Measurements from ENCODE around the gene CHML.

Gene CHML

DNA sequence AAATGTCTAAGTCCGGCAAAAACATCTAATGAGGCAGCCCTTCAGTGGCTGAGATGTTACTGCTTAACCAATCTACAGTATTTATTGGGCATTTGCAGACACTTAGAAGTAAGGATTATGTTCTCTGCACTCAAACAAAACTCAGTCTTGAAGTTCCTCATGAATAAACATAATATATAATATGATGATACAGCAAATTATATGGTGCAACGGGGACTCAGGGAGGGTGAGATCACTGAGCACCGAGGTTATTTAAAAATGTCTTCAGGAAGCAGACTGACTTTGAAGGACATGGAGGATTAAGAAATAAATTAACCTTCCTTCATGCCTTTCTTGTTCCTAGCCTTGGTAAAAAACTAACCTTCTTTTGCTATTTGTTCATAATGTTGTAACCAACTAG lies 39.8 kb upstream of the CHML start:
- CTCF ChIA-PET = interaction anchor here (1.1 kb wide), 1 partner anchor 9 kb away, joined by 3 read pairs; no protein-coding TSS in a partner anchor
- H3K4me3 ChIP-seq (ENCODE audit: low read depth, low read length) = no peak overlapping the region
- H3K9me3 ChIP-seq (ENCODE audit: control insufficient read depth, insufficient read depth, low read depth, low read length) = no peaks in the 10 kb centered on the region
- peaks cover 4% of the 10 kb centered on the region for H3K4me1 ChIP-seq (ENCODE audit: control insufficient read depth, insufficient read depth, low read length)
- no peaks in the 10 kb centered on the region for H3K36me3 ChIP-seq (ENCODE audit: control insufficient read depth in 2 of 2, insufficient read depth in 1 of 2, low read length in 2 of 2)
- no peak overlapping the region for H3K27ac ChIP-seq (ENCODE audit: extremely low read depth, low read depth, low read length)
- TF ChIP-seq ZNF138 (tag by site-specific recombination; IDR thresholded peaks at IDR 0.05; ENCODE audit: borderline replicate concordance) (no peak), ZNF621 (tag by site-specific recombination; IDR thresholded peaks at IDR 0.05) (no peak), ZNF707 (tag by site-specific recombination; IDR thresholded peaks at IDR 0.05) (no peak), ZNF169 (tag by site-specific recombination; IDR thresholded peaks at IDR 0.05) (no peak), KLF9 (tag by site-specific recombination; IDR thresholded peaks at IDR 0.05; ENCODE audit: low read depth) (no peak), ZBTB8A (tag by site-specific recombination; IDR thresholded peaks at IDR 0.05) (no peak)
- TF ChIP-seq, protein P1, sequence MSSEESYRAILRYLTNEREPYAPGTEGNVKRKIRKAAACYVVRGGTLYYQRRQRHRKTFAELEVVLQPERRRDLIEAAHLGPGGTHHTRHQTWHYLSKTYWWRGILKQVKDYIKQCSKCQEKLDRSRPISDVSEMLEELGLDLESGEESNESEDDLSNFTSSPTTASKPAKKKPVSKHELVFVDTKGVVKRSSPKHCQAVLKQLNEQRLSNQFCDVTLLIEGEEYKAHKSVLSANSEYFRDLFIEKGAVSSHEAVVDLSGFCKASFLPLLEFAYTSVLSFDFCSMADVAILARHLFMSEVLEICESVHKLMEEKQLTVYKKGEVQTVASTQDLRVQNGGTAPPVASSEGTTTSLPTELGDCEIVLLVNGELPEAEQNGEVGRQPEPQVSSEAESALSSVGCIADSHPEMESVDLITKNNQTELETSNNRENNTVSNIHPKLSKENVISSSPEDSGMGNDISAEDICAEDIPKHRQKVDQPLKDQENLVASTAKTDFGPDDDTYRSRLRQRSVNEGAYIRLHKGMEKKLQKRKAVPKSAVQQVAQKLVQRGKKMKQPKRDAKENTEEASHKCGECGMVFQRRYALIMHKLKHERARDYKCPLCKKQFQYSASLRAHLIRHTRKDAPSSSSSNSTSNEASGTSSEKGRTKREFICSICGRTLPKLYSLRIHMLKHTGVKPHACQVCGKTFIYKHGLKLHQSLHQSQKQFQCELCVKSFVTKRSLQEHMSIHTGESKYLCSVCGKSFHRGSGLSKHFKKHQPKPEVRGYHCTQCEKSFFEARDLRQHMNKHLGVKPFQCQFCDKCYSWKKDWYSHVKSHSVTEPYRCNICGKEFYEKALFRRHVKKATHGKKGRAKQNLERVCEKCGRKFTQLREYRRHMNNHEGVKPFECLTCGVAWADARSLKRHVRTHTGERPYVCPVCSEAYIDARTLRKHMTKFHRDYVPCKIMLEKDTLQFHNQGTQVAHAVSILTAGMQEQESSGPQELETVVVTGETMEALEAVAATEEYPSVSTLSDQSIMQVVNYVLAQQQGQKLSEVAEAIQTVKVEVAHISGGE (tag by site-specific recombination; conservative IDR thresholded peaks at IDR 0.05; ENCODE audit: low read depth) = no peak
- TF ChIP-seq, protein P2, sequence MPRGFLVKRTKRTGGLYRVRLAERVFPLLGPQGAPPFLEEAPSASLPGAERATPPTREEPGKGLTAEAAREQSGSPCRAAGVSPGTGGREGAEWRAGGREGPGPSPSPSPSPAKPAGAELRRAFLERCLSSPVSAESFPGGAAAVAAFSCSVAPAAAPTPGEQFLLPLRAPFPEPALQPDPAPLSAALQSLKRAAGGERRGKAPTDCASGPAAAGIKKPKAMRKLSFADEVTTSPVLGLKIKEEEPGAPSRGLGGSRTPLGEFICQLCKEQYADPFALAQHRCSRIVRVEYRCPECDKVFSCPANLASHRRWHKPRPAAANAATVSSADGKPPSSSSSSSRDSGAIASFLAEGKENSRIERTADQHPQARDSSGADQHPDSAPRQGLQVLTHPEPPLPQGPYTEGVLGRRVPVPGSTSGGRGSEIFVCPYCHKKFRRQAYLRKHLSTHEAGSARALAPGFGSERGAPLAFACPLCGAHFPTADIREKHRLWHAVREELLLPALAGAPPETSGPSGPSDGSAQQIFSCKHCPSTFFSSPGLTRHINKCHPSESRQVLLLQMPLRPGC (tag by site-specific recombination; IDR thresholded peaks at IDR 0.05) = no peak
- POLR2A ChIA-PET = no interaction called here

DNA sequence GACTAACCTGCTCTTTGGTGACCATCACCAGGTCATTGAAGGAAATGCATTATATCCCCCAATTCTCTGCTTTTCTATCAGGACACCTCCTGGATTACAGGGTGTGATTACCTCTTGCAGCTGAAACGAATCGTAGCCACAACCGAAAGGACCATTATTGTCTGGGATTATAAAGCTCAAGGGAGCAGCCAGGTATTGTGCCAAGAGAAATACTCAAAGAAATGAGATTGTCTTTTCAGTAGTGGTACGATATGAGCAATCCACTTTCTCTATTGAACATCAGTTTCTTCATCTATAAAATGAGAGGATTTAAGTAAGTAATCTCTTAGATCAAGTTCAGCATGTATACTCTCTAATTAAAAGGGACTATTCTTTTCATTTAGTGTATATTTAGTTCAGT lies 39.2 kb upstream of the CHML start:
- Histone ChIP-seq H3K36me3 (ENCODE audit: control insufficient read depth in 2 of 2, insufficient read depth in 1 of 2, low read length in 2 of 2) (no peaks in the 10 kb centered on the region), H3K27ac (ENCODE audit: extremely low read depth, low read depth, low read length) (no peak overlapping the region), H3K9me3 (ENCODE audit: control insufficient read depth, insufficient read depth, low read depth, low read length) (no peaks in the 10 kb centered on the region), H3K4me3 (ENCODE audit: low read depth, low read length) (no peak overlapping the region), H3K4me1 (ENCODE audit: control insufficient read depth, insufficient read depth, low read length) (peaks cover 4% of the 10 kb centered on the region)
- CTCF ChIA-PET = interaction anchor here (1.1 kb wide), 1 partner anchor 9 kb away, joined by 3 read pairs; no protein-coding TSS in a partner anchor
- POLR2A ChIA-PET = no interaction called here
- TF ChIP-seq KLF8 (tag by site-specific recombination; IDR thresholded peaks at IDR 0.05) (no peak), ZNF555 (tag by site-specific recombination; conservative IDR thresholded peaks at IDR 0.05) (no peak), KLF16 (tag by site-specific recombination; IDR thresholded peaks at IDR 0.05) (no peak), SALL2 (tag by site-specific recombination; IDR thresholded peaks at IDR 0.05; ENCODE audit: borderline replicate concordance) (no peak), PRDM1 (tag by site-specific recombination; IDR thresholded peaks at IDR 0.05) (no peak), ZBTB8A (tag by site-specific recombination; IDR thresholded peaks at IDR 0.05) (no peak), ZNF707 (tag by site-specific recombination; IDR thresholded peaks at IDR 0.05) (no peak), ZNF350 (tag by site-specific recombination; IDR thresholded peaks at IDR 0.05) (no peak), WT1 (tag by site-specific recombination; IDR thresholded peaks at IDR 0.05) (peak; percentile 50), ZNF792 (tag by site-specific recombination; IDR thresholded peaks at IDR 0.05) (no peak), ZNF664 (tag by site-specific recombination; IDR thresholded peaks at IDR 0.05) (peak; percentile 8; the same call in 1 of the 2 replicates), ZNF843 (tag by site-specific recombination; IDR thresholded peaks at IDR 0.05) (0 out of 2 replicates have a peak, but pooled peaks have one; percentile 10), ZNF335 (tag by site-specific recombination; conservative IDR thresholded peaks at IDR 0.05) (no peak), ZBTB21 (tag by site-specific recombination; IDR thresholded peaks at IDR 0.05) (no peak), ZNF560 (tag by site-specific recombination; IDR thresholded peaks at IDR 0.05; ENCODE audit: borderline replicate concordance) (no peak), FEZF1 (tag by site-specific recombination; IDR thresholded peaks at IDR 0.05) (peak; percentile 77), ZNF785 (tag by site-specific recombination; IDR thresholded peaks at IDR 0.05) (no peak), ZNF596 (tag by site-specific recombination; IDR thresholded peaks at IDR 0.05) (no peak), ZNF169 (tag by site-specific recombination; IDR thresholded peaks at IDR 0.05) (no peak), HOXD13 (CRISPR knock-in tag; IDR thresholded peaks at IDR 0.05; ENCODE audit: borderline replicate concordance) (no peak)
- TF ChIP-seq, protein P3, sequence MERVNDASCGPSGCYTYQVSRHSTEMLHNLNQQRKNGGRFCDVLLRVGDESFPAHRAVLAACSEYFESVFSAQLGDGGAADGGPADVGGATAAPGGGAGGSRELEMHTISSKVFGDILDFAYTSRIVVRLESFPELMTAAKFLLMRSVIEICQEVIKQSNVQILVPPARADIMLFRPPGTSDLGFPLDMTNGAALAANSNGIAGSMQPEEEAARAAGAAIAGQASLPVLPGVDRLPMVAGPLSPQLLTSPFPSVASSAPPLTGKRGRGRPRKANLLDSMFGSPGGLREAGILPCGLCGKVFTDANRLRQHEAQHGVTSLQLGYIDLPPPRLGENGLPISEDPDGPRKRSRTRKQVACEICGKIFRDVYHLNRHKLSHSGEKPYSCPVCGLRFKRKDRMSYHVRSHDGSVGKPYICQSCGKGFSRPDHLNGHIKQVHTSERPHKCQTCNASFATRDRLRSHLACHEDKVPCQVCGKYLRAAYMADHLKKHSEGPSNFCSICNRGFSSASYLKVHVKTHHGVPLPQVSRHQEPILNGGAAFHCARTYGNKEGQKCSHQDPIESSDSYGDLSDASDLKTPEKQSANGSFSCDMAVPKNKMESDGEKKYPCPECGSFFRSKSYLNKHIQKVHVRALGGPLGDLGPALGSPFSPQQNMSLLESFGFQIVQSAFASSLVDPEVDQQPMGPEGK (tag by site-specific recombination; IDR thresholded peaks at IDR 0.05) = no peak
- TF ChIP-seq, protein P4, sequence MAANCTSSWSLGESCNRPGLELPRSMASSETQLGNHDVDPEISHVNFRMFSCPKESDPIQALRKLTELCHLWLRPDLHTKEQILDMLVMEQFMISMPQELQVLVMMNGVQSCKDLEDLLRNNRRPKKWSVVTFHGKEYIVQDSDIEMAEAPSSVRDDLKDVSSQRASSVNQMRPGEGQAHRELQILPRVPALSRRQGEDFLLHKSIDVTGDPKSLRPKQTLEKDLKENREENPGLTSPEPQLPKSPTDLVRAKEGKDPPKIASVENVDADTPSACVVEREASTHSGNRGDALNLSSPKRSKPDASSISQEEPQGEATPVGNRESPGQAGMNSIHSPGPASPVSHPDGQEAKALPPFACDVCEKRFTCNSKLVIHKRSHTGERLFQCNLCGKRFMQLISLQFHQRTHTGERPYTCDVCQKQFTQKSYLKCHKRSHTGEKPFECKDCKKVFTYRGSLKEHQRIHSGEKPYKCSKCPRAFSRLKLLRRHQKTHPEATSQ (tag by site-specific recombination; IDR thresholded peaks at IDR 0.05) = no peak

Measured in HEK293 (cell line).